K562 (cell line): Measurements from ENCODE around the gene EFNA5. TPM values are rescaled to one million over a fixed set of nuclear protein-coding genes. Genes with fewer than 3 reads are reported as not detected.

Experiments used
- ATAC-seq: fragments of 200-7000 bp; cut with Tn5 transposase; 3 replicates; pipeline ENCODE4 v1.9.1; 2020; ENCODE audit warnings: moderate library complexity
- BruUV-seq: library from RNA; stranded (reverse); fragments of 400-500 nt; replicated peaks from 2 replicates; lab custom pipeline; 2021; lab: Mats Ljungman, UMichigan
- CTCF ChIA-PET: fragments of 300-600 bp; formaldehyde crosslinking; extraction: SDS; loops from one replicate; lab custom pipeline; 2021; ENCODE audit warnings: low intra/inter-chr PET ratio; lab: Yijun Ruan, JAX
- POLR2A ChIA-PET: fragments of 300-600, 350-650 bp; sonication (Branson Sonifier 250); formaldehyde crosslinking; extraction: SDS; loops from one replicate; lab custom pipeline; 2021; ENCODE audit warnings: antibody characterized with exemption, inconsistent platforms; lab: Yijun Ruan, JAX
- DNase-seq, 4 experiments: peaks; one replicate each; pipeline versions ENCODE4 v3.0.0 to v3.0.0-alpha.2; 2011 to 2018; ENCODE audit warnings: low spot score in 3 of 4, mixed read lengths in 3 of 4; ENCODE audit errors: extremely low read depth in 1 of 4
- FAIRE-seq: peaks from 2 replicates; lab custom pipeline; 2011; peaks lifted over from hg19 to GRCh38; lab: Jason Lieb, UNC
- H2AFZ ChIP-seq: 2 replicates; pipeline ENCODE4 v1.6.0; 2011; ENCODE audit warnings: low read depth, low read length, control low read depth, inconsistent platforms
- H3K27ac ChIP-seq: fragments of 200-600 bp; 3 replicates; pipeline ENCODE4 v1.8.0; 2011; ENCODE audit warnings: low read depth, mild to moderate bottlenecking, control low read depth, inconsistent platforms, low read length, moderate library complexity, mixed read lengths; ENCODE audit errors: extremely low read depth
- H3K27me3 ChIP-seq, 2 experiments: fragments of 300-600 bp in 1 of 2; 2 replicates in 1 of 2; 3 replicates in 1 of 2; pipeline versions ENCODE4 v1.6.0 to v1.8.0; 2011; ENCODE audit warnings: inconsistent platforms in 2 of 2, low read length in 2 of 2, mild to moderate bottlenecking in 1 of 2, mixed read lengths in 1 of 2, moderate library complexity in 1 of 2; ENCODE audit not compliant: control insufficient read depth in 2 of 2, insufficient read depth in 2 of 2
- H3K36me3 ChIP-seq: fragments of 300-600 bp; 3 replicates; pipeline ENCODE4 v1.8.0; 2011; ENCODE audit warnings: mild to moderate bottlenecking, low read length, inconsistent platforms; ENCODE audit not compliant: control insufficient read depth, insufficient read depth
- H3K4me1 ChIP-seq, 2 experiments: fragments of 200-600 bp in 1 of 2; replicated peaks in 1 of 2; 2 replicates in 1 of 2; 3 replicates in 1 of 2; pipeline versions ENCODE4 v1.5.1 to v1.8.0; 2011; ENCODE audit warnings: inconsistent platforms in 2 of 2, low read length in 2 of 2, mild to moderate bottlenecking in 1 of 2, mixed read lengths in 1 of 2, moderate library complexity in 1 of 2; ENCODE audit not compliant: control insufficient read depth in 2 of 2, insufficient read depth in 2 of 2
- H3K4me2 ChIP-seq: 2 replicates; pipeline ENCODE4 v1.6.1; 2011; ENCODE audit warnings: low read length, control low read depth, inconsistent platforms, mixed read lengths; ENCODE audit not compliant: insufficient read depth
- H3K4me3 ChIP-seq: fragments of 200-600 bp; sonication (generic), shearing (Covaris generic); 2 replicates; pipeline ENCODE4 v1.5.1; 2016; ENCODE audit warnings: control low read depth, inconsistent platforms
- H3K79me2 ChIP-seq: fragments of 200-600 bp; 3 replicates; pipeline ENCODE4 v1.8.0; 2011; ENCODE audit warnings: low read length, inconsistent platforms; ENCODE audit not compliant: control insufficient read depth, insufficient read depth
- H3K9ac ChIP-seq, 2 experiments: 2 replicates each; pipeline versions ENCODE4 v1.6.0 to v1.6.1; 2011; ENCODE audit warnings: low read depth in 2 of 2, low read length in 2 of 2, control low read depth in 1 of 2, inconsistent platforms in 1 of 2, mild to moderate bottlenecking in 1 of 2, mixed read lengths in 1 of 2; ENCODE audit not compliant: insufficient read depth in 1 of 2
- H3K9me1 ChIP-seq: one replicate; pipeline ENCODE4 v1.6.0; 2011; ENCODE audit warnings: inconsistent platforms, mild to moderate bottlenecking, low read length, moderate library complexity; ENCODE audit not compliant: control insufficient read depth, insufficient read depth
- H3K9me3 ChIP-seq: replicated peaks from 2 replicates; pipeline ENCODE4 v1.5.1; 2011; ENCODE audit warnings: low read depth, low read length, inconsistent platforms; ENCODE audit not compliant: control insufficient read depth, insufficient read depth
- H4K20me1 ChIP-seq: replicated peaks from 2 replicates; pipeline ENCODE4 v1.6.1; 2011; ENCODE audit warnings: low read length, inconsistent platforms, mixed read lengths; ENCODE audit not compliant: control insufficient read depth, insufficient read depth
- ASH1L ChIP-seq: fragments of 450-650 bp; IDR thresholded peaks from 2 replicates; pipeline ENCODE4 v1.6.1; 2018; ENCODE audit warnings: borderline replicate concordance, mild to moderate bottlenecking, low read depth; ENCODE audit not compliant: partially characterized antibody
- ATF4 ChIP-seq: fragments of 450-650 bp; formaldehyde crosslinking; IDR thresholded peaks from 2 replicates; pipeline ENCODE4 v1.4.0; 2022; ENCODE audit warnings: mild to moderate bottlenecking, moderate library complexity
- CHAMP1 ChIP-seq: fragments of 450-650 bp; IDR thresholded peaks from 2 replicates; pipeline ENCODE4 v1.6.1; 2016; ENCODE audit warnings: mild to moderate bottlenecking
- CXXC5 ChIP-seq: fragments of 250-450 bp; sonication (Bioruptor Pico); IDR thresholded peaks from 2 replicates; pipeline ENCODE4 v1.8.0; 2022; ENCODE audit warnings: inconsistent platforms, mild to moderate bottlenecking, moderate library complexity
- DACH1 ChIP-seq: fragments of 450-650 bp; IDR thresholded peaks from 2 replicates; pipeline ENCODE4 v1.6.1; 2018; ENCODE audit not compliant: partially characterized antibody
- ELF1 ChIP-seq: fragments of 200-800 bp; sonication (Bioruptor generic); IDR thresholded peaks from 2 replicates; pipeline ENCODE4 v1.6.1; 2016; ENCODE audit warnings: missing genetic modification characterization, missing compliant biosample characterization
- HMG20A ChIP-seq: fragments of 450-650 bp; formaldehyde crosslinking; conservative IDR thresholded peaks from 2 replicates; pipeline ENCODE4 v1.4.0; 2020; ENCODE audit warnings: mild to moderate bottlenecking, mixed read lengths
- KAT8 ChIP-seq: fragments of 450-650 bp; IDR thresholded peaks from 2 replicates; pipeline ENCODE4 v1.6.1; 2016; ENCODE audit warnings: low read depth, mild to moderate bottlenecking
- TBL1XR1 ChIP-seq, 2 experiments: IDR thresholded peaks; 2 replicates each; pipeline ENCODE4 v1.6.1; 2012; ENCODE audit warnings: improper control_type of control experiment in 2 of 2, low read length in 2 of 2, mild to moderate bottlenecking in 1 of 2
- XRCC3 ChIP-seq: fragments of 450-650 bp; IDR thresholded peaks from 2 replicates; pipeline ENCODE4 v1.6.1; 2017; ENCODE audit warnings: mild to moderate bottlenecking, moderate library complexity
- ZNF143 ChIP-seq: sonication (generic); formaldehyde crosslinking; IDR thresholded peaks from 2 replicates; pipeline ENCODE4 v1.9.0; 2022; ENCODE audit warnings: mild to moderate bottlenecking, missing genetic modification reagents
- ZNF395 ChIP-seq: fragments of 200-800 bp; sonication (Bioruptor generic); IDR thresholded peaks from 2 replicates; pipeline ENCODE4 v1.6.1; 2017; ENCODE audit warnings: missing genetic modification characterization, missing compliant biosample characterization
- ZNF644 ChIP-seq: fragments of 200-800 bp; sonication (Bioruptor generic); IDR thresholded peaks from 2 replicates; pipeline ENCODE4 v1.6.1; 2016; ENCODE audit warnings: low read depth, missing genetic modification characterization, missing compliant biosample characterization
- ZNF717 ChIP-seq: fragments of 250-450 bp; sonication (Bioruptor Pico); IDR thresholded peaks from 2 replicates; pipeline ENCODE4 v1.5.0; 2021
- WGBS: fragments of 100-300 bp; shearing (Covaris generic); methylation state at CpG from one replicate; pipeline ENCODE4 v1.1.6; 2016; ENCODE audit warnings: low coverage, mixed read lengths; ENCODE audit not compliant: insufficient coverage; ENCODE audit errors: missing lambda C conversion rate; 5-methylcytosine and 5-hydroxymethylcytosine counted together
- in situ Hi-C: fragments of 300-500 bp; cut with MboI; formaldehyde crosslinking; loops from 4 replicates; pipeline ENCODE4 v1.15.0; 2018; ENCODE audit warnings: inconsistent platforms, mixed read lengths
- intact Hi-C: fragments of 100-400 bp; cut with micrococcal nuclease; formaldehyde crosslinking; loops from 2 replicates; pipeline ENCODE4 v1.14.2; 2022
- polyA plus RNA-seq, 8 experiments: library from polyadenylated mRNA; depleted of rRNA in 4 of 8; stranded (reverse) in 5 of 8; unstranded in 3 of 8; fragments of >200 nt; fragmentation: Nextera tagmentation in 2 of 8; fragmentation: Illumina TruSeq in 1 of 8; extraction: Ambion mirVana in 2 of 8; extraction: Trizol in 1 of 8; gene quantifications; 2 replicates each; pipeline versions ENCODE4 v1.2.1 to v1.2.3, GENCODE V29; 2011 to 2014; ENCODE audit warnings: inconsistent platforms in 1 of 8, missing spikeins in 1 of 8
- total RNA-seq, 7 experiments: library from RNA; depleted of rRNA in 6 of 7; stranded (reverse); fragments of >200 nt in 6 of 7; fragmentation: Illumina TruSeq in 2 of 7; extraction: Trizol in 2 of 7; gene quantifications; 2 replicates each; pipeline versions ENCODE4 v1.2.1 to v1.2.3, GENCODE V29; 2011 to 2021; ENCODE audit warnings: low replicate concordance in 1 of 7
- TF ChIP-seq, protein P1 (sequence below): fragments of 450-650 bp; formaldehyde crosslinking; IDR thresholded peaks from 2 replicates; pipeline ENCODE4 v1.4.0; 2020; ENCODE audit warnings: mild to moderate bottlenecking, mixed read lengths

Gene EFNA5
- total and polyA plus RNA-seq, 9 of the 15 experiments (the other 6 are each of a cell fraction or from before 2014, with no cell fraction given) = 0.20 TPM; not detected in 8

GRCh38 chr5:107696080-107696479, 25.3 kb upstream of the EFNA5 start:
- ATAC-seq (no peak), DNase-seq (no peak), FAIRE-seq (no peak)
- no peaks in the 10 kb centered on the region for H3K36me3 ChIP-seq
- no peaks in the 10 kb centered on the region for H3K27me3 ChIP-seq
- TF ChIP-seq ATF4 (no peak), ZNF143 (CRISPR knock-in tag) (no peak), ASH1L (no peak), KAT8 (no peak), CHAMP1 (no peak), ELF1 (no peak), TBL1XR1 (IDR thresholded peaks at IDR 0.05; ENCODE audit: low read length in 2 of 2) (no peak), ZNF644 (tag) (no peak), DACH1 (no peak), CXXC5 (CRISPR knock-in tag) (no peak), XRCC3 (no peak), ZNF395 (CRISPR knock-in tag) (no peak), HMG20A (no peak), ZNF717 (no peak)
- TF ChIP-seq, protein P1, sequence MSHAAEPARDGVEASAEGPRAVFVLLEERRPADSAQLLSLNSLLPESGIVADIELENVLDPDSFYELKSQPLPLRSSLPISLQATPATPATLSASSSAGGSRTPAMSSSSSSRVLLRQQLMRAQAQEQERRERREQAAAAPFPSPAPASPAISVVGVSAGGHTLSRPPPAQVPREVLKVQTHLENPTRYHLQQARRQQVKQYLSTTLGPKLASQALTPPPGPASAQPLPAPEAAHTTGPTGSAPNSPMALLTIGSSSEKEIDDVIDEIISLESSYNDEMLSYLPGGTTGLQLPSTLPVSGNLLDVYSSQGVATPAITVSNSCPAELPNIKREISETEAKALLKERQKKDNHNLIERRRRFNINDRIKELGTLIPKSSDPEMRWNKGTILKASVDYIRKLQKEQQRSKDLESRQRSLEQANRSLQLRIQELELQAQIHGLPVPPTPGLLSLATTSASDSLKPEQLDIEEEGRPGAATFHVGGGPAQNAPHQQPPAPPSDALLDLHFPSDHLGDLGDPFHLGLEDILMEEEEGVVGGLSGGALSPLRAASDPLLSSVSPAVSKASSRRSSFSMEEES (CRISPR knock-in tag) = no peak
- H4K20me1 ChIP-seq = no peaks in the 10 kb centered on the region
- H3K4me3 ChIP-seq = no peak overlapping the region
- WGBS = 3% methylated on average over 4 of the region's 4 CpGs
- H3K4me2 ChIP-seq = no peak overlapping the region
- H3K4me1 ChIP-seq = no peaks in the 10 kb centered on the region
- ChIA-PET CTCF (no interaction called here), POLR2A (no interaction called here)
- no TSS peak for BruUV-seq
- no peaks in the 10 kb centered on the region for H3K79me2 ChIP-seq
- no peak overlapping the region for H3K9ac ChIP-seq
- H3K27ac ChIP-seq = no peak overlapping the region
- in situ Hi-C loops = no loop called here
- H3K9me1 ChIP-seq = no peaks in the 10 kb centered on the region
- H3K9me3 ChIP-seq = no peaks in the 10 kb centered on the region
- intact Hi-C loops = no loop called here
- H2AFZ ChIP-seq = no peak overlapping the region
